ENCODE results near the gene CELA3A. TPM values are rescaled to one million over a fixed set of nuclear protein-coding genes. Genes with fewer than 3 reads are reported as not detected.

The CELA3A gene
- polyA plus RNA-seq, 1 donor (not counting 4 experiments of a cell fraction or from before 2014, with no cell fraction given), result not detected

DNA sequence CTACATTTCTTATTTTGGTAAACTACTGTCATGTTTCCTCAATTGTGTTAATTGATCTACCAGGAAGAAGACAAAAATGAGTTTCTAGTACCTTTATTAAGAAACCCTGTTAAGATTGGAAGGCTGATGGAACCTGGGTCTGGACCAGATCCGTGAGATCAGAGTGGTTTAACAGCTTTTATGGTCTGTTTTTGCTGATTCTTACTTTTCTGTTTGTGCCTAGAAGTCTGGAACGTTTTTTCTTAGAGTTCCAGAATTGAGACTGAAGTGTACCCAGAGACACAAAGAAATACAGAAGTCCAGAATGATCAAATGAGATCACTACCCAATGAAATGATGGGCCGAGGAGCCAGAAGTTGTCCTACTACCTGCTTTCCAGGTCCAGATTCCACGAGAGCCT is 28.6 kb downstream of the CELA3A start:
- Histone ChIP-seq H3K4me2 (ENCODE audit: control insufficient read depth, extremely low read depth, insufficient read depth, low read depth, low read length) (no peak overlapping the region), H4K20me1 (ENCODE audit: control insufficient read depth, extremely low read depth, insufficient read depth, low read length) (no peaks in the 10 kb centered on the region), H3K4me1 (ENCODE audit: control insufficient read depth, extremely low read depth, insufficient read depth, low read length) (peaks cover 5% of the 10 kb centered on the region), H3K4me3 (ENCODE audit: control insufficient read depth in 2 of 3, extremely low read depth in 1 of 3, insufficient read depth in 2 of 3, low read depth in 1 of 3, low read length in 3 of 3) (no peak overlapping the region), H3K9ac (ENCODE audit: control insufficient read depth, extremely low read depth, insufficient read depth, low read length) (no peak overlapping the region), H3K9me1 (ENCODE audit: control insufficient read depth, extremely low read depth, insufficient read depth, low read length) (no peaks in the 10 kb centered on the region), H3K79me2 (ENCODE audit: control insufficient read depth, insufficient read depth, low read length) (peaks cover 2% of the 10 kb centered on the region), H3K27ac (ENCODE audit: control insufficient read depth, insufficient read depth, low read length) (no peak overlapping the region), H3K9me3 (ENCODE audit: control insufficient read depth, low read depth, low read length) (no peaks in the 10 kb centered on the region), H3K27me3 (ENCODE audit: control insufficient read depth, extremely low read depth, insufficient read depth, low read length) (no peaks in the 10 kb centered on the region), H3K36me3 (ENCODE audit: control insufficient read depth in 2 of 2, extremely low read depth in 1 of 2, insufficient read depth in 2 of 2, low read length in 2 of 2) (no peaks in the 10 kb centered on the region), H2AFZ (ENCODE audit: control insufficient read depth, low read length) (no peak overlapping the region)
- FAIRE-seq (no peak), DNase-seq (ENCODE audit: low read depth, low spot score) (no peak)
- no peak for TF ChIP-seq EZH2 (IDR thresholded peaks at IDR 0.05; ENCODE audit: low read length)
- TF ChIP-seq, protein P1, sequence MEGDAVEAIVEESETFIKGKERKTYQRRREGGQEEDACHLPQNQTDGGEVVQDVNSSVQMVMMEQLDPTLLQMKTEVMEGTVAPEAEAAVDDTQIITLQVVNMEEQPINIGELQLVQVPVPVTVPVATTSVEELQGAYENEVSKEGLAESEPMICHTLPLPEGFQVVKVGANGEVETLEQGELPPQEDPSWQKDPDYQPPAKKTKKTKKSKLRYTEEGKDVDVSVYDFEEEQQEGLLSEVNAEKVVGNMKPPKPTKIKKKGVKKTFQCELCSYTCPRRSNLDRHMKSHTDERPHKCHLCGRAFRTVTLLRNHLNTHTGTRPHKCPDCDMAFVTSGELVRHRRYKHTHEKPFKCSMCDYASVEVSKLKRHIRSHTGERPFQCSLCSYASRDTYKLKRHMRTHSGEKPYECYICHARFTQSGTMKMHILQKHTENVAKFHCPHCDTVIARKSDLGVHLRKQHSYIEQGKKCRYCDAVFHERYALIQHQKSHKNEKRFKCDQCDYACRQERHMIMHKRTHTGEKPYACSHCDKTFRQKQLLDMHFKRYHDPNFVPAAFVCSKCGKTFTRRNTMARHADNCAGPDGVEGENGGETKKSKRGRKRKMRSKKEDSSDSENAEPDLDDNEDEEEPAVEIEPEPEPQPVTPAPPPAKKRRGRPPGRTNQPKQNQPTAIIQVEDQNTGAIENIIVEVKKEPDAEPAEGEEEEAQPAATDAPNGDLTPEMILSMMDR (optimal IDR thresholded peaks at IDR 0.05 in 1 of 3, IDR thresholded peaks at IDR 0.05 in 1 of 3, conservative IDR thresholded peaks at IDR 0.05 in 1 of 3; ENCODE audit: extremely low read depth in 1 of 3, insufficient read depth in 2 of 3, low read length in 3 of 3), result no peak
- dilution Hi-C loops (cut with MboI; ENCODE audit: extremely low pct_ligation_motif_present, low sequenced_read_pairs), result no loop called here

DNA sequence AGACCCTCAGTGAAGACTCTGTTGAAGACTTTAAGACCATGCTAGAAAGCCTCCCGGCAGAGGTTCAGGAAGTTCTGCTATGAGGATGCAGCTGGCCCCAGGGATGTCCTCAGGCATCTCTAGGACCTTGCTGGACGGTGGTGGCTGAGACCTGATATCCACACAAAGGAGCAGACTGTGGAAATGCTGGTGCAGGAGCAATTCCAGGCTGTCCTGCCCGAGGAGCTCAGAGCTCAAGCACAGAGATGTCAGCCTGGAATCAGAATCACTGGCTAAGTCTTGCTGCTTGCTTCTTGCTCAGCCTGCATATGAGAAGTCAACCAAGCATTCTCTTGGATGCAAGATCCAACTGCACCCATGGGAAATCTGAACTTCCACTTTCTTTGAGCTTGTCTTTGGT is 29.0 kb downstream of the CELA3A start:
- Histone ChIP-seq H3K4me1 (ENCODE audit: control insufficient read depth, extremely low read depth, insufficient read depth, low read length) (peaks cover 5% of the 10 kb centered on the region), H2AFZ (ENCODE audit: control insufficient read depth, low read length) (no peak overlapping the region), H3K4me2 (ENCODE audit: control insufficient read depth, extremely low read depth, insufficient read depth, low read depth, low read length) (no peak overlapping the region), H3K27ac (ENCODE audit: control insufficient read depth, insufficient read depth, low read length) (no peak overlapping the region), H3K36me3 (ENCODE audit: control insufficient read depth in 2 of 2, extremely low read depth in 1 of 2, insufficient read depth in 2 of 2, low read length in 2 of 2) (no peaks in the 10 kb centered on the region), H3K9ac (ENCODE audit: control insufficient read depth, extremely low read depth, insufficient read depth, low read length) (no peak overlapping the region), H3K27me3 (ENCODE audit: control insufficient read depth, extremely low read depth, insufficient read depth, low read length) (no peaks in the 10 kb centered on the region), H3K9me1 (ENCODE audit: control insufficient read depth, extremely low read depth, insufficient read depth, low read length) (no peaks in the 10 kb centered on the region), H3K4me3 (ENCODE audit: control insufficient read depth in 2 of 3, extremely low read depth in 1 of 3, insufficient read depth in 2 of 3, low read depth in 1 of 3, low read length in 3 of 3) (no peak overlapping the region), H4K20me1 (ENCODE audit: control insufficient read depth, extremely low read depth, insufficient read depth, low read length) (no peaks in the 10 kb centered on the region), H3K9me3 (ENCODE audit: control insufficient read depth, low read depth, low read length) (no peaks in the 10 kb centered on the region), H3K79me2 (ENCODE audit: control insufficient read depth, insufficient read depth, low read length) (peaks cover 2% of the 10 kb centered on the region)
- DNase-seq (ENCODE audit: low read depth, low spot score), result no peak
- dilution Hi-C loops (cut with MboI; ENCODE audit: extremely low pct_ligation_motif_present, low sequenced_read_pairs), result no loop called here
- FAIRE-seq, result no peak
- no peak for TF ChIP-seq EZH2 (IDR thresholded peaks at IDR 0.05; ENCODE audit: low read length)
- TF ChIP-seq, protein P1 (optimal IDR thresholded peaks at IDR 0.05 in 1 of 3, IDR thresholded peaks at IDR 0.05 in 1 of 3, conservative IDR thresholded peaks at IDR 0.05 in 1 of 3; ENCODE audit: extremely low read depth in 1 of 3, insufficient read depth in 2 of 3, low read length in 3 of 3), result no peak

Measured in keratinocyte (primary cell).